Vagina (tissue), 2 donors: Measurements from ENCODE around the gene CASKIN2.

Source experiments
- CTCF ChIP-seq, 3 experiments: fragments of 450-650 bp in 2 of 3; fragments of 200-600 bp in 1 of 3; sonication (generic) in 1 of 3; IDR thresholded peaks; one replicate each; pipeline ENCODE4 v1.5.1; 2017 to 2019; ENCODE audit warnings: antibody characterized with exemption in 3 of 3, mild to moderate bottlenecking in 2 of 3, moderate library complexity in 2 of 3
- POLR2AphosphoS5 ChIP-seq, 2 donors: sonication (generic); formaldehyde crosslinking; IDR thresholded peaks; one replicate each; pipeline ENCODE4 v1.9.0; 2017; ENCODE audit warnings: antibody characterized with exemption in 2 of 2, mild to moderate bottlenecking in 2 of 2, low read depth in 1 of 2; ENCODE audit not compliant: insufficient read depth in 1 of 2

GRCh38 chr17:75565066-75565465, 49.7 kb upstream of the CASKIN2 start:
- no peak for TF ChIP-seq CTCF (IDR thresholded peaks at IDR 0.05)
- TF ChIP-seq POLR2AphosphoS5 (IDR thresholded peaks at IDR 0.05; ENCODE audit: insufficient read depth in 1 of 2, low read depth in 1 of 2), result peak; percentile 58 to 70
